Neural cell (in vitro differentiated cells): ENCODE data around the gene PTTG1. TPM values are rescaled to one million over a fixed set of nuclear protein-coding genes. Genes with fewer than 3 reads are reported as not detected.

Experiments used
- H2AFZ ChIP-seq: fragments of 200-600, 300-800 bp; sonication (generic), shearing (Covaris generic); 2 replicates; pipeline ENCODE4 v1.6.0; 2014; ENCODE audit warnings: low read depth, mild to moderate bottlenecking, antibody characterized with exemption, low read length, moderate library complexity
- H3F3A ChIP-seq: fragments of 200-600 bp; shearing (Covaris generic); 2 replicates; pipeline ENCODE4 v1.6.1; 2016; ENCODE audit warnings: mild to moderate bottlenecking, moderate library complexity, mixed read lengths, antibody characterized with exemption, low read length; ENCODE audit not compliant: insufficient read depth, poor library complexity, severe bottlenecking
- H3K27ac ChIP-seq: fragments of 200-600, 300-800 bp; sonication (generic), shearing (Covaris generic); 2 replicates; pipeline ENCODE4 v1.5.1; 2014; ENCODE audit warnings: mild to moderate bottlenecking, low read length, moderate library complexity
- H3K27me3 ChIP-seq: fragments of 300-800, 200-600 bp; sonication (generic), shearing (Covaris generic); 2 replicates; pipeline ENCODE4 v1.6.0; 2014; ENCODE audit warnings: mild to moderate bottlenecking, low read depth, low read length, moderate library complexity; ENCODE audit not compliant: insufficient read depth
- H3K36me3 ChIP-seq: fragments of 300-800, 200-600 bp; sonication (generic), shearing (Covaris generic); 2 replicates; pipeline ENCODE4 v1.5.1; 2014; ENCODE audit warnings: mild to moderate bottlenecking, antibody characterized with exemption, low read length, moderate library complexity; ENCODE audit not compliant: insufficient read depth
- H3K4me2 ChIP-seq: fragments of 300-800, 200-600 bp; sonication (generic), shearing (Covaris generic); 2 replicates; pipeline ENCODE4 v1.6.0; 2014; ENCODE audit warnings: mild to moderate bottlenecking, low read length
- H3K4me3 ChIP-seq: fragments of 300-800, 200-600 bp; sonication (generic), shearing (Covaris generic); 2 replicates; pipeline ENCODE4 v1.5.1; 2014; ENCODE audit warnings: mild to moderate bottlenecking, low read length, moderate library complexity
- H3K79me2 ChIP-seq: fragments of 200-600 bp; shearing (Covaris generic); replicated peaks from 2 replicates; pipeline ENCODE4 v1.6.0; 2014; ENCODE audit warnings: mild to moderate bottlenecking, low read length, moderate library complexity; ENCODE audit not compliant: insufficient read depth
- H3K9ac ChIP-seq: fragments of 300-800, 200-600 bp; sonication (generic), shearing (Covaris generic); 2 replicates; pipeline ENCODE4 v1.6.1; 2016; ENCODE audit warnings: mild to moderate bottlenecking, low read length, mixed read lengths
- H3K9me2 ChIP-seq: fragments of 200-600 bp; shearing (Covaris generic); 2 replicates; pipeline ENCODE4 v1.6.1; 2016; ENCODE audit warnings: mild to moderate bottlenecking, low read length, mixed read lengths; ENCODE audit not compliant: insufficient read depth
- H3K9me3 ChIP-seq: fragments of 200-600, 300-800 bp; sonication (generic), shearing (Covaris generic); 2 replicates; pipeline ENCODE4 v1.6.1; 2016; ENCODE audit warnings: mild to moderate bottlenecking, mixed run types, low read length, moderate library complexity, mixed read lengths
- H4K20me1 ChIP-seq: fragments of 200-600 bp; shearing (Covaris generic); 2 replicates; pipeline ENCODE4 v1.6.1; 2016; ENCODE audit warnings: mild to moderate bottlenecking, mixed run types; ENCODE audit not compliant: insufficient read depth
- EP300 ChIP-seq: fragments of 450-650 bp; conservative IDR thresholded peaks from 2 replicates; pipeline ENCODE4 v1.6.1; 2014; ENCODE audit warnings: antibody characterized with exemption, mild to moderate bottlenecking, moderate library complexity; ENCODE audit not compliant: poor library complexity, severe bottlenecking
- EZH2 ChIP-seq: fragments of 200-600, 300-800 bp; shearing (Covaris generic), sonication (generic); IDR thresholded peaks from 2 replicates; pipeline ENCODE4 v1.6.1; 2014; ENCODE audit warnings: antibody characterized with exemption, low read length, borderline replicate concordance, mild to moderate bottlenecking; ENCODE audit not compliant: insufficient read depth, poor library complexity, severe bottlenecking
- MXI1 ChIP-seq: fragments of 450-650 bp; conservative IDR thresholded peaks from 2 replicates; pipeline ENCODE4 v1.6.1; 2014; ENCODE audit warnings: antibody characterized with exemption, mild to moderate bottlenecking; ENCODE audit not compliant: poor library complexity, severe bottlenecking
- POLR2AphosphoS5 ChIP-seq: IDR thresholded peaks from 2 replicates; pipeline ENCODE4 v1.6.1; 2012
- RAD21 ChIP-seq: fragments of 450-650 bp; conservative IDR thresholded peaks from 2 replicates; pipeline ENCODE4 v1.6.1; 2014; ENCODE audit warnings: antibody characterized with exemption, mild to moderate bottlenecking, moderate library complexity
- REST ChIP-seq: IDR thresholded peaks from 2 replicates; pipeline ENCODE4 v1.6.1; 2012; ENCODE audit warnings: borderline replicate concordance
- SMC3 ChIP-seq: fragments of 450-650 bp; conservative IDR thresholded peaks from 2 replicates; pipeline ENCODE4 v1.6.1; 2014; ENCODE audit warnings: antibody characterized with exemption, mild to moderate bottlenecking, moderate library complexity; ENCODE audit not compliant: poor library complexity
- TAF1 ChIP-seq: IDR thresholded peaks from 2 replicates; pipeline ENCODE4 v1.6.1; 2012; ENCODE audit warnings: low read depth
- polyA plus RNA-seq: library from polyadenylated mRNA; depleted of rRNA; stranded (reverse); fragments of >200 nt; gene quantifications from 2 replicates; pipeline ENCODE4 v1.2.3, GENCODE V29; 2014
- TF ChIP-seq, protein P1 (sequence below): fragments of 450-650 bp; IDR thresholded peaks from 2 replicates; pipeline ENCODE4 v1.5.1; 2014; ENCODE audit warnings: antibody characterized with exemption, mild to moderate bottlenecking, moderate library complexity; ENCODE audit not compliant: poor library complexity, severe bottlenecking

Gene PTTG1
- polyA plus RNA-seq, 1 donor from 2014 or later: 42.6 TPM

- Histone ChIP-seq H3F3A (no peaks in the 10 kb centered on the region), H3K4me2 (no peak overlapping the region), H4K20me1 (no peaks in the 10 kb centered on the region), H3K27me3 (no peaks in the 10 kb centered on the region), H3K9me3 (peaks cover 5% of the 10 kb centered on the region), H3K9me2 (no peaks in the 10 kb centered on the region), H3K36me3 (no peaks in the 10 kb centered on the region), H3K79me2 (no peaks in the 10 kb centered on the region), H3K27ac (no peak overlapping the region), H3K9ac (no peak overlapping the region), H3K4me3 (no peak overlapping the region), H2AFZ (no peak overlapping the region)
- TF ChIP-seq SMC3 (no peak), MXI1 (no peak), TAF1 (no peak), REST (no peak), EZH2 (no peak), EP300 (no peak), POLR2AphosphoS5 (no peak), RAD21 (no peak)
- TF ChIP-seq, protein P1, sequence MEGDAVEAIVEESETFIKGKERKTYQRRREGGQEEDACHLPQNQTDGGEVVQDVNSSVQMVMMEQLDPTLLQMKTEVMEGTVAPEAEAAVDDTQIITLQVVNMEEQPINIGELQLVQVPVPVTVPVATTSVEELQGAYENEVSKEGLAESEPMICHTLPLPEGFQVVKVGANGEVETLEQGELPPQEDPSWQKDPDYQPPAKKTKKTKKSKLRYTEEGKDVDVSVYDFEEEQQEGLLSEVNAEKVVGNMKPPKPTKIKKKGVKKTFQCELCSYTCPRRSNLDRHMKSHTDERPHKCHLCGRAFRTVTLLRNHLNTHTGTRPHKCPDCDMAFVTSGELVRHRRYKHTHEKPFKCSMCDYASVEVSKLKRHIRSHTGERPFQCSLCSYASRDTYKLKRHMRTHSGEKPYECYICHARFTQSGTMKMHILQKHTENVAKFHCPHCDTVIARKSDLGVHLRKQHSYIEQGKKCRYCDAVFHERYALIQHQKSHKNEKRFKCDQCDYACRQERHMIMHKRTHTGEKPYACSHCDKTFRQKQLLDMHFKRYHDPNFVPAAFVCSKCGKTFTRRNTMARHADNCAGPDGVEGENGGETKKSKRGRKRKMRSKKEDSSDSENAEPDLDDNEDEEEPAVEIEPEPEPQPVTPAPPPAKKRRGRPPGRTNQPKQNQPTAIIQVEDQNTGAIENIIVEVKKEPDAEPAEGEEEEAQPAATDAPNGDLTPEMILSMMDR: no peak
These were observed 39.3 kb upstream of the PTTG1 start for GRCh38 chr5:160382346-160382745.

GRCh38 chr5:160384681-160385080 is 37.0 kb upstream of the PTTG1 start:
- Histone ChIP-seq H3F3A (no peaks in the 10 kb centered on the region), H3K79me2 (no peaks in the 10 kb centered on the region), H3K27ac (no peak overlapping the region), H4K20me1 (no peaks in the 10 kb centered on the region), H3K27me3 (no peaks in the 10 kb centered on the region), H3K36me3 (no peaks in the 10 kb centered on the region), H3K9me3 (peaks cover 5% of the 10 kb centered on the region), H3K4me3 (no peak overlapping the region), H2AFZ (no peak overlapping the region), H3K9me2 (no peaks in the 10 kb centered on the region), H3K4me2 (no peak overlapping the region), H3K9ac (no peak overlapping the region)
- TF ChIP-seq REST (no peak), EZH2 (no peak), POLR2AphosphoS5 (no peak), TAF1 (no peak), EP300 (no peak), MXI1 (no peak), RAD21 (no peak), SMC3 (no peak)
- TF ChIP-seq, protein P1: no peak
